Measurements from ENCODE around the gene IL9R. TPM values are rescaled to one million over a fixed set of nuclear protein-coding genes. Genes with fewer than 3 reads are reported as not detected.

Gene IL9R, protein sequence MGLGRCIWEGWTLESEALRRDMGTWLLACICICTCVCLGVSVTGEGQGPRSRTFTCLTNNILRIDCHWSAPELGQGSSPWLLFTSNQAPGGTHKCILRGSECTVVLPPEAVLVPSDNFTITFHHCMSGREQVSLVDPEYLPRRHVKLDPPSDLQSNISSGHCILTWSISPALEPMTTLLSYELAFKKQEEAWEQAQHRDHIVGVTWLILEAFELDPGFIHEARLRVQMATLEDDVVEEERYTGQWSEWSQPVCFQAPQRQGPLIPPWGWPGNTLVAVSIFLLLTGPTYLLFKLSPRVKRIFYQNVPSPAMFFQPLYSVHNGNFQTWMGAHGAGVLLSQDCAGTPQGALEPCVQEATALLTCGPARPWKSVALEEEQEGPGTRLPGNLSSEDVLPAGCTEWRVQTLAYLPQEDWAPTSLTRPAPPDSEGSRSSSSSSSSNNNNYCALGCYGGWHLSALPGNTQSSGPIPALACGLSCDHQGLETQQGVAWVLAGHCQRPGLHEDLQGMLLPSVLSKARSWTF
- 10 to 100 TPM; 30.5 to 31.4 TPM for total RNA-seq

DNA sequence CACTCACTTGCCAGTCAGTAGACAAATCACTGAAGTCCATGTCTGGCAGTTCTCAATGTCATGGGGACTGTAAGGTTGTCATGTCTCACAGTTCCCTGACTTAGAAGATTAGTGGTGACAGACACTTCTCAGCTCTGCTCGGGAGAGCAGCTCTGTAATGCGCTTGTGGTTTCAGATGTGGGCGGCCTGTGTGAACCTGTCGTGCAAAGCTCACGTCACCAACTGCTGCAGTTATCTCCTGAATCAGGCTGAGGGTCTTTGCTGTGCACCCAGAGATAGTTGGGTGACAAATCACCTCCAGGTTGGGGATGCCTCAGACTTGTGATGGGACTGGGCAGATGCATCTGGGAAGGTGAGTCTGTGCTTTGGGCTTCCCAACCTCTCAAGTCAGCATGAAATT, at the start of gene IL9R:
IL9R (plus strand) TSS at position 261 of the 400 bp plus-strand sequence; CDS start at position 325, 64 bp downstream.
- H3K36me3 Mint-ChIP-seq = peaks cover 2% of the 10 kb centered on the region
- DNase-seq = peak; percentile 69
- peak within 1 kb of the TSS; percentile 86 for H3K4me3 Mint-ChIP-seq
- peaks cover 1% of the 10 kb centered on the region for H3K9me3 Mint-ChIP-seq
- POLR2A ChIA-PET = no interaction called here
- peaks cover 51% of the 10 kb centered on the region for H3K4me1 Mint-ChIP-seq
- no peaks in the 10 kb centered on the region for H3K27me3 Mint-ChIP-seq
- H3K27ac Mint-ChIP-seq = peak within 1 kb of the TSS; percentile 94
- peak; percentile 91 for ATAC-seq (ENCODE audit: low read depth)

DNA sequence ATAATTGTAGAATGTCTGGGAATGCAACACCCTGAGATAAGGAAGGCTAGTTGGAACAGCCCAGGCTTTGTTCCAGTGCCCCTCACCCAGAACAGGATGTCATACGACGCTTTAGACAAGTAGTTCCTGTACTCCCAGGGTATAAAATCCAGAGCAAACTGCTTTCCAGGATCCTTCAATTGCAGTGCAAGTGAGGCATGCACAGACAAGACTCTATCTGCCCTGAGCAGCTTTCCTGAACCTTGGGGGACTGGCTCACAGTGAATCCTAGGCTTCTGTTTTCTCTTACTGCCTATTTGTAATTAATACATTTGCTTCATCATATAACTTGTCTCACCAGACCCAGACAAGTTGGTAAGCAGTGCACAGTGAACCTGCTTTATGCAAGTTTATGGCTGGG, 48.4 kb upstream of the IL9R start:
- no peaks in the 10 kb centered on the region for H3K4me1 Mint-ChIP-seq
- no peaks in the 10 kb centered on the region for H3K27me3 Mint-ChIP-seq
- no peak overlapping the region for H3K4me3 Mint-ChIP-seq
- no peak overlapping the region for H3K27ac Mint-ChIP-seq
- DNase-seq (no peak), ATAC-seq (ENCODE audit: low read depth) (no peak)
- H3K36me3 Mint-ChIP-seq = peaks cover 12% of the 10 kb centered on the region
- H3K9me3 Mint-ChIP-seq = peaks cover 2% of the 10 kb centered on the region
- POLR2A ChIA-PET = no interaction called here

DNA sequence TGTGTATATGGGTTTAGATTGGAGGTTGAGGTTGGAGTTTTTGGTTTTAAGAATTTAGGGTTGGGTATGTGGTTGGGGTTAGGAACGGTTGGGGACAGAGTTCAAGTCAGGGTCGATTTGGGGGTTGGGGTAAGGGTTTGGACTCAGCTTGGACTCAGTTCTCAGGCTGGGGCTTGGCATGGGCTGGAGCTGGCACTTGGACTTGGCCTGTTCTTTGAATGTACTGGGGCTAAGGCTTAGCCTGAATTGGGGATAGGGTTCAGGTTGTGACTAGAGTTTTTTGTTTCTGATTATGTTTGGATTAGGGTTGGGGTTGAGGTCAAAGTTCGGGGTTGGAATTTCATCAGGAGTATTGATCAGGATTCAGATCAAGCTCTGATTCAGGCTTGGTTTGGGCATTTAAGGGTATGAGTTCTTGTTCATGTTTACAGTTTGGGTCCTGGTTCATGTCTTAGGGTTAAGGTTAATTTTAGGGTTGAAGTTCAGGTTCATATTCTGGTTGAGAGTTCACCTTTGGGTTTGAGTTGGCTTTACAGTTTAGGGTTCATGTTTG, 46.2 kb upstream of the IL9R start:
- Mint-ChIP-seq H3K27ac (no peak overlapping the region), H3K27me3 (no peaks in the 10 kb centered on the region), H3K4me1 (no peaks in the 10 kb centered on the region), H3K36me3 (no peaks in the 10 kb centered on the region), H3K4me3 (no peak overlapping the region), H3K9me3 (peaks cover 2% of the 10 kb centered on the region)
- POLR2A ChIA-PET = no interaction called here
- DNase-seq (no peak), ATAC-seq (ENCODE audit: low read depth) (no peak)

DNA sequence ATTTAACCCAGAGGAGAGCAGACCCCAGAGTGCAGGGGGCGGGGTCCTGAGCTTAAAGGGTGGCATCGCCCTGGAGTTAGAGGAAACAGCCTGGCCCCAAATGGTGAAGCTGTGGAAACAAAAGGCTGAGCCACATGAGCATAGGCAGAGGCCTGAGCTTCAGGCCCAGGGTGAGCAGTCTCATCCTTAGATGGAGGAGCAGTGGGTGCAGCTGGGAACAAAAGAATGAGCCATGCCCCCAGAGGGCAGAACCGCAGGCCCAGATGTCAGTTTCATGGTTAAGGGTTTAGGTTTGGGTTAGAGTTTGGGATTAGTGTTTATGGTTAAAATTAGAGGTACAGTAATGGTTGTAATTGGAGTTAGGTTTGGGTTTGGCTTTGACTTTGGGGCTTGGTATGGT, 44.4 kb upstream of the IL9R start:
- Mint-ChIP-seq H3K4me1 (no peaks in the 10 kb centered on the region), H3K4me3 (no peak overlapping the region), H3K36me3 (no peaks in the 10 kb centered on the region), H3K27ac (no peak overlapping the region), H3K9me3 (peaks cover 2% of the 10 kb centered on the region), H3K27me3 (no peaks in the 10 kb centered on the region)
- ATAC-seq (ENCODE audit: low read depth) (no peak), DNase-seq (no peak)
- POLR2A ChIA-PET = no interaction called here

DNA sequence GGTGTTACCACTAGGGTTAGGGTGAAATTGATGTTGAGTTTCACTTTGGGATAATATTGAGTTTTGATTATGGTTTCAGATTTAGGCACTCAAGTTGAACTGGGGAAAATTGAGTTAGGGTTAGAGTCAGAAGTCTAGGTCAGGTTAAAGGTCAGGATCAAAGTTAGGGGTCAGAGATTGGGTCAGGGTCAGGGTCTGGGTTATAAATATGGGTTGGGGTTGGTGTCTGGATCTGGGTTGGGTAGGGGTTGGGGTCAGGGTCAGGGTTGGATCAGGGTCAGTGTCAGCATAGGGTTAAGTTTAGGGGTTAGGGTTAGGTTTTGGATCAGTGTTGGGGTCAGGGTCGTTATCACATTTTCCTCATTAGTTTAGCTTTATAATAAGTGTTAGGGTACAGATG, 42.7 kb upstream of the IL9R start:
- no peak for ATAC-seq (ENCODE audit: low read depth)
- peaks cover 2% of the 10 kb centered on the region for H3K9me3 Mint-ChIP-seq

DNA sequence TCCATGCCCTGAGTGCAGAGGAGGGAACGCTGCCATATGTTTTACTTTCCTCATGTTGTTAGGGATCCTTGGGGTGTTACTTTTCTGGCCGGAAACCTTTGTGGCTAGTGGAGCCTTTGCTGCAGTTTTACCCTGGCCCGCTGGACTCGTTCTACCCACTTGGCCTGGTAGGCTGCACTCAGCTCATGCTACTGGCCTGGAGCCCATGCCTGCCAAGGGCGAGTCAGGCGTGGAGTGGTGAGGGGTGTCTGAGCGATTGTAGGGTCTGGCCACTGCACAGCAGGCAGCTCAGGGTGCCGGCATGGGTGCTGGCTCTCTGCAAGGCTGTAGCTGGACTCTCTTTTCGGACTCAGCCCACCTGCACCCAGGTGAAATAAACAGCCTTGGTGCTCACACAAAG, 41.4 kb upstream of the IL9R start:
- H3K9me3 Mint-ChIP-seq = peaks cover 2% of the 10 kb centered on the region
- ATAC-seq (ENCODE audit: low read depth) = no peak
- DNase-seq = no peak
- no peaks in the 10 kb centered on the region for H3K36me3 Mint-ChIP-seq
- no peak overlapping the region for H3K27ac Mint-ChIP-seq
- POLR2A ChIA-PET = no interaction called here
- H3K4me1 Mint-ChIP-seq = no peaks in the 10 kb centered on the region
- H3K4me3 Mint-ChIP-seq = no peak overlapping the region
- peaks cover 3% of the 10 kb centered on the region for H3K27me3 Mint-ChIP-seq

More for the DNA sequence above, 42.7 kb upstream of the IL9R start:
- POLR2A ChIA-PET = no interaction called here
- Mint-ChIP-seq H3K4me1 (no peaks in the 10 kb centered on the region), H3K27ac (no peak overlapping the region), H3K4me3 (no peak overlapping the region), H3K36me3 (no peaks in the 10 kb centered on the region), H3K27me3 (no peaks in the 10 kb centered on the region)
- no peak for DNase-seq

DNA sequence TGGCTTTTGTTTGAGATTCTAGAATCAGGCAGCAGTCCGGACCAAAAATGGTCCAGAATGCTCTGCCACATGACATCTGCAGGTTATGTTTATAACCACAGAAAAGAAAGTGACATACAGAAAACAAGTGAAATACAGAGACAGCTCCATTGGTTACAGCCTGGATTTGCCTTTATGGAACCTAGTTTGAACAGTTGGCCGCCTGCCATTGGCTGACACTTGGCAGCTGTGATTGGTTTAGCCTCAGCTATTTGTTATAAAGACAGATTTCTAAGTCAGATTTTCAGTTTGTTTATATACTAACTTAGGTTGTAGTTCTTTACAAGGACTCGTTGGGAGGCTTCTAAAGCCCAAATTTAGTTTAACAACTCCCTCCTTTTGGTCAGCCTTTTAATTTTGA, 40.8 kb upstream of the IL9R start:
- POLR2A ChIA-PET = no interaction called here
- Mint-ChIP-seq H3K27me3 (peaks cover 3% of the 10 kb centered on the region), H3K27ac (no peak overlapping the region), H3K9me3 (peaks cover 2% of the 10 kb centered on the region), H3K4me1 (no peaks in the 10 kb centered on the region), H3K4me3 (no peak overlapping the region), H3K36me3 (no peaks in the 10 kb centered on the region)
- ATAC-seq (ENCODE audit: low read depth) (no peak), DNase-seq (no peak)

DNA sequence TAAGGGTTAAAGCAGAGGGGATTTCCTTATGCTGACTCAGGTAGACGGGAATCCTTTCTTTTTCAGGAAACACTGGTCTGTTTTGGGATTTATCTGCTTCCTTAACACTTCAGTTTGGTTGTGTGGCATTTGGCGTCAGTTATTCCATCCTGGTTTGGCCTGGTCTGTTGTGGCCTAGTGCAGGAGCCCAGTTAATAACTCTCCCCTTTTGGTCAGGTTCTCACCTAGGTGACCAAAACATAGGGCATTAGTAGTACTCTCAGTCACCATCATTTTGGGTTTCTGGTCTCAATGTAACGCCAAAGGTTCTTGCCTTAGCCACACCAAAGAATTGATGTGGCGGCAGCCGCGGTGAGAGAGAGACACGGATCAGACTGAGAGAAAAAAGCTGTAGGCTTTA, 39.7 kb upstream of the IL9R start:
- H3K27ac Mint-ChIP-seq = no peak overlapping the region
- H3K9me3 Mint-ChIP-seq = peaks cover 2% of the 10 kb centered on the region
- H3K4me1 Mint-ChIP-seq = no peaks in the 10 kb centered on the region
- no peak for DNase-seq
- no peaks in the 10 kb centered on the region for H3K36me3 Mint-ChIP-seq
- no peak for ATAC-seq (ENCODE audit: low read depth)
- peaks cover 3% of the 10 kb centered on the region for H3K27me3 Mint-ChIP-seq
- POLR2A ChIA-PET = no interaction called here
- no peak overlapping the region for H3K4me3 Mint-ChIP-seq

DNA sequence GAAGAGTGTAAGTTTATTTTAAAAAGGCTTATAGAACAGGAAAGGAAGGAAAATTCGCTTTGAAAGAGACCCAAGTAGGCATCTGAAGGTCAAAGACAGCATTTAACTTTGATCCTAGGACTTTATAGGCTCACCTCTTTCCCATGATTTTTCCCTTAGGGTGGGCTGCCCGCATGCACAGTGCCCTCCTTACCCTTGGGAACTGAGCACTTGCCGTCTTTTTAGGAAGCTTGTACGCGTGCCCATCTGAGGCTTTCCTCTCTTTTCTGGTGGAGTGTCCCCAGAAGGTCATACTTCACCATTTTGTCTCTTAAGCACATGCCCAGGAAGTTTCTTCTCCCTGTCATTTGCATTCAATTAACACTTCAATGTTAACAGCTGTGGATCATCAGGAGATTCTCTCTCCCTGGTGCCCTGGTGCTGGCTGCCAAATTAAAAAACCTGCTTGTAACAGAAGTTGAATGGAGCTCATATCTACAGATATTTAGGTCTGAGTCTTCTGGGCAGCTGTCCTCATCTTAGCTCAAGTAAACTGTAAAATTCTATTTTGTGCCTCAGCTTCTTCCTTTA, 38.4 kb upstream of the IL9R start:
- DNase-seq = no peak
- POLR2A ChIA-PET = no interaction called here
- Mint-ChIP-seq H3K4me3 (no peak overlapping the region), H3K27me3 (peaks cover 3% of the 10 kb centered on the region), H3K27ac (no peak overlapping the region), H3K36me3 (no peaks in the 10 kb centered on the region), H3K9me3 (peaks cover 4% of the 10 kb centered on the region), H3K4me1 (no peaks in the 10 kb centered on the region)
- no peak for ATAC-seq (ENCODE audit: low read depth)

DNA sequence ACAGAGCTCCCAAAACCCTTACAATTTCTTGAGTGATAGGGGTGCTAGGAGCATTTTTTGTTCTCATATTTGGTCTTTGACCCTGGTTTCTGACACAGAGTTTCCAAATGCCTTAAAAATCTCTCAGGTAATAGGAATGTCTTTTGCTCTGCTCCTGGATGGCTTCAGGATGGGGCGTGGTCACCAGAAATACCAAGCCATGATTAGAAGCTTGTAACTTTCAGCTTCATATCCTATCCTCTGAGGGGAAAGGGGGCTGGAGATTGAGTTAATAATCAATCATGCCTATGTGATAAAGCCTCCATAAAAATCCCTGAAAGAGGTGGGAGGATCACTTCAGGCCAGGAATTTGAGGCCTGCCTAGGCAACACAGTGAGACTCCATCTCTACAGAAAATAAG, 34.6 kb upstream of the IL9R start:
- POLR2A ChIA-PET = no interaction called here
- Mint-ChIP-seq H3K27ac (no peak overlapping the region), H3K27me3 (peaks cover 7% of the 10 kb centered on the region), H3K36me3 (no peaks in the 10 kb centered on the region), H3K9me3 (peaks cover 6% of the 10 kb centered on the region), H3K4me3 (no peak overlapping the region), H3K4me1 (peaks cover 9% of the 10 kb centered on the region)
- DNase-seq = no peak
- no peak for ATAC-seq (ENCODE audit: low read depth)

DNA sequence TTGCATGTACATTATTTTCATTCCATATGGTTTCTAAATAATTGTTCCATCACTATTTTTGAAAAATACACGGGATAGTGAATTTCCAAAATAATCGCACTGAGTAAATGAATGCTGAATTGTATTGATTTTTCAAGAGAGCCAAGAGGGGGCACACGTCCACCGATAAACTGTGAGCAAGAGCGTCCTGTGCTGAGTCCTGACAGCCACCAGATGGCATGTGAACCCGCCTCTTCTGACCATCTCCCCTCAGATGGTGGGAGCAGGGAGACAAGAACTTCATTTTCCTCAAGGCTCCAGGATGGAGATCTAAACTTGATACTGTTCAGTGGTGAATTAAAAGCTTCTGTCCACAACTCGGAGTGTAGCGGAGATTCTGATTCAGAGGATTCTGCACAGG, 30.6 kb upstream of the IL9R start:
- H3K4me1 Mint-ChIP-seq = peaks cover 25% of the 10 kb centered on the region
- peaks cover 8% of the 10 kb centered on the region for H3K27me3 Mint-ChIP-seq
- H3K36me3 Mint-ChIP-seq = peaks cover 12% of the 10 kb centered on the region
- H3K4me3 Mint-ChIP-seq = no peak overlapping the region
- peak; percentile 40 for DNase-seq
- ATAC-seq (ENCODE audit: low read depth) = peak; percentile 82
- POLR2A ChIA-PET = no interaction called here
- H3K27ac Mint-ChIP-seq = no peak overlapping the region
- H3K9me3 Mint-ChIP-seq = peaks cover 27% of the 10 kb centered on the region

DNA sequence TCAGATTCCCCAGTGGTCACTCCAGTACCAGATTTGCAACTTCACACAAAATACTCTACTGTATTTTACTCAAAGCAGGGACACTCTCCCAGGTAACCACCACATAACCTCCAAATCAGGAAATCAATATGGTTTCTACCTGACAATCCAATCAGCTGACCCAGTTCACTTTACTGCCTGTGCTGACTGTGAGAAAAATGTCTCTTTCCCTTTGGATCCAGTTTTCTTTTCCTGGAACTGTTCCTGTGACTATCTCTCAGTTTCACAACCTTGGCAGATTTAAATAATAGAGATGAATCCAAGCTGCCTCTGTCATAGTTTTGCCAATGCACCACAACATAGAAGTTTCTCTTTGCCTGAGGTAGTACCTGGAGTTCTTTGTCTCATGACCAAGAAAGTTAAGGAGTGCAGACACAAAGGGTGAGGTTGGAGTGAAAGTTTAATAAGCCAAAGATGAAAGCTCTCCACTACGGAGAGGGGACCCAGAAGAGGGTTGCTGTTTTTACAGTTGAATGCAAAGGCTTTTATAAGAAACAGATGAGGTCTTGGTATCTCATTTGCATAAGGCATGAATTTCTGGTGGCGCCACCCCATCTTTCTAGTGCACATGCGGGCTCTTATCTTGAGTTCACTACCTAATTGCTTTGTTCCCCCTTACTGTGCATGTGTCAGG, 29.7 kb upstream of the IL9R start:
- Mint-ChIP-seq H3K27me3 (peaks cover 8% of the 10 kb centered on the region), H3K4me1 (peaks cover 25% of the 10 kb centered on the region), H3K36me3 (peaks cover 12% of the 10 kb centered on the region), H3K4me3 (no peak overlapping the region), H3K9me3 (peaks cover 27% of the 10 kb centered on the region), H3K27ac (no peak overlapping the region)
- no peak for ATAC-seq (ENCODE audit: low read depth)
- POLR2A ChIA-PET = no interaction called here
- no peak for DNase-seq

DNA sequence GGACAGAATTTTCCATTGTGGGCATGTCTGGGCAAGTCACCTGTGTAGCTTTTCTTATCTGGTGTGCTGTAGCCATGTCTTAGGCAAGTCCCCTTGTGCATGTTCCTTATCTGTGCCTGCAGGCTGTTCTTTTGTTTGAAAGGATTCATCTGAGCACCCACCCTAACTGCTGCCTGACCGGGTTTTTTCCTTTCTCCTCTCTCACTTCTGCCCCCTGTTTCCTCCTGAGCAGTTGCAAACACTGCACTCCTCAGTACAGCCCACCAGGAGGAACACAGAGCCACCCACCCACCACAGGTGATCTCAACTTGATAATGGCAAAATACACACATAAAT, 29.2 kb upstream of the IL9R start:
- Mint-ChIP-seq H3K27me3 (peaks cover 8% of the 10 kb centered on the region), H3K9me3 (peaks cover 27% of the 10 kb centered on the region), H3K36me3 (peaks cover 12% of the 10 kb centered on the region), H3K4me3 (peak overlapping the region; percentile 58), H3K27ac (peak overlapping the region; percentile 60), H3K4me1 (peaks cover 25% of the 10 kb centered on the region)
- ATAC-seq (ENCODE audit: low read depth) = peak; percentile 46
- no peak for DNase-seq
- POLR2A ChIA-PET = no interaction called here

All from activated naive CD8-positive, alpha-beta T cell treated with anti-CD3 and anti-CD28 coated beads, Interleukin-2, amount 10 ng/mL, durations not matched to agents 7 days and 5 days (primary cell).